ENCODE measurements around the gene ZNF302. TPM values are rescaled to one million over a fixed set of nuclear protein-coding genes. Genes with fewer than 3 reads are reported as not detected.
"Not testable (repeated sequence)": the region's sequence is repeated elsewhere in the genome, so short reads cannot be mapped to it uniquely, and the experiment has no call there.

Gene ZNF302
- total RNA-seq, 2 experiments from 2014 or later: 23.9 to 26.9 TPM

DNA sequence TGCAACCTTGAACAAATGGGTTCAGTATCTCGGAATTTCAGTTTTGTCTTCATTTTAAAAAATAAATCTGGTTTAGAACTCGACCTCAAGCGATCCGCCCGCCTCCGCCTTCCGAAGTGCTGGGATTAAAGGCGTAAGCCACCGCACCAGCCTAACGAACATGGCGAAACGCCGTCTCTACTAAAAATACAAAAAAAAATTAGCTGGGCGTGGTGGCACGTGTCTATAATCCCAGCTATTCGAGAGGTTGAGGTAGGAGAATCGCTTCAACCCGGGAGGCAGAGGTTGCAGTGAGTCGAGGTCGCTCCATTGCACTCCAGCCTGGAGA, 571 bp downstream of the ZNF302 start:
- BruUV-seq (replicated peaks): no TSS peak
- intact Hi-C loops (cut with micrococcal nuclease; ENCODE audit: unreplicated experiment): no loop called here
- Histone ChIP-seq H4K20me1 (ENCODE audit: insufficient read depth, low read length) (no peaks in the 10 kb centered on the region), H3K36me3 (ENCODE audit: insufficient read depth, low read length) (peaks cover 41% of the 10 kb centered on the region), H3K27ac (ENCODE audit: low read depth, low read length, poor library complexity, severe bottlenecking) (peak overlapping the region; percentile 66), H2AFZ (ENCODE audit: low read length) (peak overlapping the region; percentile 96), H3K9me3 (ENCODE audit: low read length) (peaks cover 15% of the 10 kb centered on the region), H3K4me1 (ENCODE audit: insufficient read depth, low read length, poor library complexity, severe bottlenecking) (peaks cover 20% of the 10 kb centered on the region), H3K79me2 (ENCODE audit: insufficient read depth, low read depth, low read length) (peaks cover 7% of the 10 kb centered on the region; the same call in 1 of the 2 replicates), H3K4me2 (ENCODE audit: low read length) (peak overlapping the region; percentile 78), H3K4me3 (ENCODE audit: low read depth, low read length, poor library complexity, severe bottlenecking) (peak overlapping the region; percentile 80), H3K9me2 (ENCODE audit: insufficient read depth, low read length) (no peaks in the 10 kb centered on the region)
- no peak for DNase-seq (ENCODE audit: low spot score)
- ChIA-PET CTCF (ENCODE audit: unreplicated experiment) (interaction anchor here (0.9 kb wide), 1 partner anchor 12 kb away, joined by 5 read pairs; no protein-coding TSS in a partner anchor), POLR2A (interaction anchor here (0.6 to 1.1 kb wide), 7 partner anchors 11 to 395 kb away, joined by 3 to 6 read pairs (median 4); no protein-coding TSS in a partner anchor)
- TF ChIP-seq, protein P1, sequence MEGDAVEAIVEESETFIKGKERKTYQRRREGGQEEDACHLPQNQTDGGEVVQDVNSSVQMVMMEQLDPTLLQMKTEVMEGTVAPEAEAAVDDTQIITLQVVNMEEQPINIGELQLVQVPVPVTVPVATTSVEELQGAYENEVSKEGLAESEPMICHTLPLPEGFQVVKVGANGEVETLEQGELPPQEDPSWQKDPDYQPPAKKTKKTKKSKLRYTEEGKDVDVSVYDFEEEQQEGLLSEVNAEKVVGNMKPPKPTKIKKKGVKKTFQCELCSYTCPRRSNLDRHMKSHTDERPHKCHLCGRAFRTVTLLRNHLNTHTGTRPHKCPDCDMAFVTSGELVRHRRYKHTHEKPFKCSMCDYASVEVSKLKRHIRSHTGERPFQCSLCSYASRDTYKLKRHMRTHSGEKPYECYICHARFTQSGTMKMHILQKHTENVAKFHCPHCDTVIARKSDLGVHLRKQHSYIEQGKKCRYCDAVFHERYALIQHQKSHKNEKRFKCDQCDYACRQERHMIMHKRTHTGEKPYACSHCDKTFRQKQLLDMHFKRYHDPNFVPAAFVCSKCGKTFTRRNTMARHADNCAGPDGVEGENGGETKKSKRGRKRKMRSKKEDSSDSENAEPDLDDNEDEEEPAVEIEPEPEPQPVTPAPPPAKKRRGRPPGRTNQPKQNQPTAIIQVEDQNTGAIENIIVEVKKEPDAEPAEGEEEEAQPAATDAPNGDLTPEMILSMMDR (conservative IDR thresholded peaks at IDR 0.05; ENCODE audit: low read length): no peak

DNA sequence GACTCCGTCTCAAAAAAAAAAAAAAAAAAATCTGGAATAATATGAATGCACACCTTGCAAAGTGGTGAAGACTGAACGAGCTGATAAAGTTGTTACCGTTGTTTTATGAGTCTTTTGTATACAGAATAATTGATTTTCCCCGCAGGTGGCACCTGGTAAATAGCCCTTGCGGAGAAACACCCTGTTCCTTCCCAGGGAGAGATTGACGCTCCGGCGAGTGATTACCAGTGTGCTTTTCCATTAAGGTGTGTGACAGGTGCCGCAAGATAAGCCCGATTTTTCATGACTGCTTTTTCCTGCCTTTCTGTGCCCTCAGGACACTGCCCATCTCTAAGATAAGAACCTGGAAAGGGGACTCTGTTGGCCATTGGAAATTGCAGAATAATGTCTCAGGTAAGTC, 943 bp downstream of the ZNF302 start:
- POLR2A ChIA-PET: interaction anchor here (0.6 to 1.0 kb wide), 5 partner anchors 21 to 512 kb away, joined by 3 to 4 read pairs (median 4); no protein-coding TSS in a partner anchor

DNA sequence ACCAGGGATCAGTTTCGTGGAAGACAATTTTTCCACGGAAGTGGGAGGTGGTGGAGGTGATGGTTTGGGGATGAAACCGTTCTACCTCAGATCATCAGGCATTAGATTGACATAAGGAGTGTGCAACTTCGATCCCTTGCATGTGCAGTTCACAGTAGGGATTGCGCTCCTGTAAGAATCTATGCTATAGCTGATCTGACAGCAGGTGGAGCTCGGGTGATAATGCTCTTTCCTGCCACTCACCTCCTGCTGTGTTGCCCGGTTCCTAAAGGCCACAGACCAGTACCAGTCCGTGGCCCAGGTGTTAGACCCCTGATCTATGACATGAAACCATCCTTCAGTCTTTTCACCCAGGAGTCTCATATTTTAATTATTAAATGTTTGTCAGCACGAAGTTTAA, 4.0 kb downstream of the ZNF302 start:
- H3K36me3 ChIP-seq (ENCODE audit: insufficient read depth, low read length): peaks cover 62% of the 10 kb centered on the region
- intact Hi-C loops (cut with micrococcal nuclease; ENCODE audit: unreplicated experiment): no loop called here
- H3K9me2 ChIP-seq (ENCODE audit: insufficient read depth, low read length): no peaks in the 10 kb centered on the region
- TF ChIP-seq, protein P1 (conservative IDR thresholded peaks at IDR 0.05; ENCODE audit: low read length): no peak
- no peak for TF ChIP-seq EZH2phosphoT487 (IDR thresholded peaks at IDR 0.05; ENCODE audit: borderline replicate concordance, low read depth, low read length)
- no TSS peak for BruUV-seq (replicated peaks)
- no peak for DNase-seq (ENCODE audit: low spot score)
- H3K4me2 ChIP-seq (ENCODE audit: low read length): no peak overlapping the region
- no peak overlapping the region for H2AFZ ChIP-seq (ENCODE audit: low read length)
- no peak overlapping the region for H3K27ac ChIP-seq (ENCODE audit: low read depth, low read length, poor library complexity, severe bottlenecking)
- ChIA-PET CTCF (ENCODE audit: unreplicated experiment) (no interaction called here), POLR2A (no interaction called here)
- peaks cover 7% of the 10 kb centered on the region; the same call in 1 of the 2 replicates for H3K79me2 ChIP-seq (ENCODE audit: insufficient read depth, low read depth, low read length)
- peaks cover 9% of the 10 kb centered on the region for H3K9me3 ChIP-seq (ENCODE audit: low read length)
- H3K4me1 ChIP-seq (ENCODE audit: insufficient read depth, low read length, poor library complexity, severe bottlenecking): peaks cover 16% of the 10 kb centered on the region
- H4K20me1 ChIP-seq (ENCODE audit: insufficient read depth, low read length): no peaks in the 10 kb centered on the region
- H3K4me3 ChIP-seq (ENCODE audit: low read depth, low read length, poor library complexity, severe bottlenecking): no peak overlapping the region

More for the DNA sequence above, 943 bp downstream of the ZNF302 start:
- CTCF ChIA-PET (ENCODE audit: unreplicated experiment): no interaction called here
- H3K79me2 ChIP-seq (ENCODE audit: insufficient read depth, low read depth, low read length): peaks cover 7% of the 10 kb centered on the region; the same call in 1 of the 2 replicates
- peak overlapping the region; percentile 78 for H3K4me2 ChIP-seq (ENCODE audit: low read length)
- no peaks in the 10 kb centered on the region for H4K20me1 ChIP-seq (ENCODE audit: insufficient read depth, low read length)
- no peaks in the 10 kb centered on the region for H3K9me2 ChIP-seq (ENCODE audit: insufficient read depth, low read length)
- H3K4me3 ChIP-seq (ENCODE audit: low read depth, low read length, poor library complexity, severe bottlenecking): peak overlapping the region; percentile 80
- H2AFZ ChIP-seq (ENCODE audit: low read length): no peak overlapping the region
- intact Hi-C loops (cut with micrococcal nuclease; ENCODE audit: unreplicated experiment): no loop called here
- TSS peak; percentile 49 for BruUV-seq (replicated peaks)
- peaks cover 44% of the 10 kb centered on the region for H3K36me3 ChIP-seq (ENCODE audit: insufficient read depth, low read length)
- TF ChIP-seq, protein P1 (conservative IDR thresholded peaks at IDR 0.05; ENCODE audit: low read length): no peak
- TF ChIP-seq EZH2phosphoT487 (IDR thresholded peaks at IDR 0.05; ENCODE audit: borderline replicate concordance, low read depth, low read length): no peak
- no peak for DNase-seq (ENCODE audit: low spot score)
- peaks cover 20% of the 10 kb centered on the region for H3K4me1 ChIP-seq (ENCODE audit: insufficient read depth, low read length, poor library complexity, severe bottlenecking)
- H3K9me3 ChIP-seq (ENCODE audit: low read length): peaks cover 15% of the 10 kb centered on the region
- H3K27ac ChIP-seq (ENCODE audit: low read depth, low read length, poor library complexity, severe bottlenecking): no peak overlapping the region

DNA sequence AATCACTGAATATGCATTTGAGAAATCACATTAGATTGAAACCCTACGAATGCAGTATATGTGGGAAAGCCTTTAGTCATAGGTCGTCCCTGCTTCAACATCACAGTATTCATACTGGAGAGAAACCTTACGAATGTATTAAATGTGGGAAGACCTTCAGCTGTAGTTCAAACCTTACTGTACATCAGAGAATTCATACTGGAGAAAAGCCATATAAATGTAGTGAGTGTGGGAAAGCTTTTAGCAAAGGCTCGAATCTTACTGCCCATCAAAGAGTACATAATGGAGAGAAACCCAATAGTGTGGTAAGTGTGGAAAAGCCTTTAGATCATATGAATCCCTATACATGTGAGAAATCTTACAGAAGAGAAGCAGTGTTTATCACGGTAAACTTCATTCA, 7.8 kb downstream of the ZNF302 start:
- intact Hi-C loops (cut with micrococcal nuclease; ENCODE audit: unreplicated experiment); H2AFZ ChIP-seq (ENCODE audit: low read length); H3K4me3 ChIP-seq (ENCODE audit: low read depth, low read length, poor library complexity, severe bottlenecking); H3K4me1 ChIP-seq (ENCODE audit: insufficient read depth, low read length, poor library complexity, severe bottlenecking); H3K9me3 ChIP-seq (ENCODE audit: low read length); POLR2A ChIA-PET; H3K9me2 ChIP-seq (ENCODE audit: insufficient read depth, low read length); H3K27ac ChIP-seq (ENCODE audit: low read depth, low read length, poor library complexity, severe bottlenecking); CTCF ChIA-PET (ENCODE audit: unreplicated experiment); H3K79me2 ChIP-seq (ENCODE audit: insufficient read depth, low read depth, low read length); DNase-seq (ENCODE audit: low spot score); BruUV-seq (replicated peaks); H4K20me1 ChIP-seq (ENCODE audit: insufficient read depth, low read length); H3K4me2 ChIP-seq (ENCODE audit: low read length): not testable (repeated sequence)
- H3K36me3 ChIP-seq (ENCODE audit: insufficient read depth, low read length): peaks cover 48% of the 10 kb centered on the region
